GM13977 (cell line): Measurements from ENCODE around the gene CDH4.

Experiments used
- DNase-seq: peaks from one replicate; pipeline ENCODE4 v3.0.0; 2012; ENCODE audit warnings: low spot score
- in situ Hi-C: fragments of 300-500 bp; cut with MboI; formaldehyde crosslinking; loops from one replicate; pipeline ENCODE4 v1.12.0; 2022; ENCODE audit warnings: low sequenced_read_pairs, low pct_unique_long_range_greater_than_20kb, mixed read lengths, inconsistent platforms; ENCODE audit not compliant: unreplicated experiment
- TF ChIP-seq, protein P1 (sequence below): IDR thresholded peaks from 2 replicates; pipeline ENCODE4 v1.5.1; 2012; ENCODE audit warnings: mild to moderate bottlenecking, control low read depth; ENCODE audit not compliant: insufficient read depth; ENCODE audit errors: extremely low read depth, missing control alignments

The CDH4 gene

DNA sequence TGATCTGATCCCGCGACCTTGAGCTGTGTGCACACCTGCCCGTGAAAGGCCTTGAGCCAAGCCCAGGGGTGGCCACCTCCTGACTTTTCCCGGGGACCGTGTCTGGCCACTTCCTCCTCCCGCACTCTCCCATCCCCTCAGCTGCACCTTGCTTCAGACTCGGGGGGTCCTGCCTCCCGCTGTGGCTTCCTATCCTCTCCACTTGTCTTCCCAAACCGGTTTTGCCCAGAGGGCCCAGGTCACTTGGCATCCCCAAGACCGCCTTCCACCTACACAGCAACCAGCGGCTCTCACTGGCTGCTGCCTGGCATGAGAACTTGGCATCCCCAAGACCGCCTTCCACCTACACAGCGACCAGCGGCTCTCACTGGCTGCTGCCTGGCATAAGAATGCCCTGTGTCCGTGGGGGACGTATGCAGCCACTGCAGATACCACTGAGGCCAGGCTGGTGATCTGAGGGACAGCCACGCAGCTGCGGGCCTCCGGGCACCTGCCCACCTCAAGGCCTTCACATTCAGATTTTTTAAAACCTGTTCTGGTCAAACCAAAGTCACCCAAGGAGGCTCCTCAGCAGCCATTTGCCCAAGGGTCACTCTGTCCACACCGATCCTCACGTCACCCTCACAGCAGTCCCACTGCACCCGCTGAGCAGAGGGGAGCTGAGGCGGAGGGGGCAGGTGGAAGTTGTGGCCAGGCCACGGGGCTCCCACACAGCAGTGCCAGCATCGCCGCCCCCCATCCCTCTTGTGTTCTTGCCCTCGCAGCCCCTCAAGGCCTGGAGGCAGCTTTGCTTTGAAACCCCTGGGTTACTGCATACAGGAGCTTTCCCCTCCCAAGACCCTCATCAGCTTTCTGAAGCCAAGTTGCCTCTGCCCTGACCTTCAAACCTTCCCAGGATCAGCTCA lies 568.1 kb downstream of the CDH4 start:
- TF ChIP-seq, protein P1, sequence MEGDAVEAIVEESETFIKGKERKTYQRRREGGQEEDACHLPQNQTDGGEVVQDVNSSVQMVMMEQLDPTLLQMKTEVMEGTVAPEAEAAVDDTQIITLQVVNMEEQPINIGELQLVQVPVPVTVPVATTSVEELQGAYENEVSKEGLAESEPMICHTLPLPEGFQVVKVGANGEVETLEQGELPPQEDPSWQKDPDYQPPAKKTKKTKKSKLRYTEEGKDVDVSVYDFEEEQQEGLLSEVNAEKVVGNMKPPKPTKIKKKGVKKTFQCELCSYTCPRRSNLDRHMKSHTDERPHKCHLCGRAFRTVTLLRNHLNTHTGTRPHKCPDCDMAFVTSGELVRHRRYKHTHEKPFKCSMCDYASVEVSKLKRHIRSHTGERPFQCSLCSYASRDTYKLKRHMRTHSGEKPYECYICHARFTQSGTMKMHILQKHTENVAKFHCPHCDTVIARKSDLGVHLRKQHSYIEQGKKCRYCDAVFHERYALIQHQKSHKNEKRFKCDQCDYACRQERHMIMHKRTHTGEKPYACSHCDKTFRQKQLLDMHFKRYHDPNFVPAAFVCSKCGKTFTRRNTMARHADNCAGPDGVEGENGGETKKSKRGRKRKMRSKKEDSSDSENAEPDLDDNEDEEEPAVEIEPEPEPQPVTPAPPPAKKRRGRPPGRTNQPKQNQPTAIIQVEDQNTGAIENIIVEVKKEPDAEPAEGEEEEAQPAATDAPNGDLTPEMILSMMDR = no peak
- in situ Hi-C loops = no loop called here
- no peak for DNase-seq

GRCh38 chr20:61821735-61822134 lies 569.7 kb downstream of the CDH4 start:
- in situ Hi-C loops = no loop called here
- no peak for DNase-seq
- TF ChIP-seq, protein P1 = no peak

DNA sequence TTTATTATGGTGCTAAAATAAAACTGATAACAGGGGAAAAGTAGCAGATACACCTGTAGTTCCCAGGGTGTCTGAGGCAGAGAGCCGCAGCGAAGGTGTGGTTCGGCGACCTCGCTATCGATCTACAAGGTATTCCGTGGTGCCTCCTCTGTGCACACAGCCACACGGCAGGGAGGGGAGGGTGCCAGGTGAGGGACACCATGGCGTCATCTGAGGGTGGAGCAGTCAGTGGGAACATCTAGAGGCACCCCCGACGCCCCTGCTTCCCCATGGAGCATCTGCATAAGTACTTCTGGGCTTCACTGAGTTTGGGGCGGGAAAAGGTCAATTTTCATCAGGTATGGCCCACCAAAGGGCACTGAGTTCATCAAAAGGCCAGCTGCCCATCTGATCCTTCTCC lies 570.3 kb downstream of the CDH4 start:
- in situ Hi-C loops = no loop called here
- DNase-seq = no peak
- TF ChIP-seq, protein P1 = no peak

DNA sequence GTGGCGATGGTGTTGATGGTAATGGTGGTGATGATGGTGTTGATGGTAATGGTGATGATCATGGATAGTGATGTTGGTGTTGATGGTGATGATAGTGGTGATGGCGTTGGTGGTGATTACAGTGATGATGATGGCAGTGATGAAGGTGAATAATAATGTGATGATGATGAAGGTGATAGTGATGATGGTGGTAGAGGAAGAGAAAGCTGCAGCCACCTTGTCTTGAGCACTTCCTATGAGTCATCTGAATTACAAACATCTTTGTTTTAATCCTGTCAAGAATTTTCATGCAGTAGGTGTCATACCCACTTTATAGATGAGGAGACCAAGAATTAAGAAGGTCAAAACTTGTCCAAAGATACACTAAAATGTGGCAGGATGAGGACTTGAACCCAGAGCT lies 571.2 kb downstream of the CDH4 start:
- in situ Hi-C loops = no loop called here
- no peak for DNase-seq
- TF ChIP-seq, protein P1 = no peak

DNA sequence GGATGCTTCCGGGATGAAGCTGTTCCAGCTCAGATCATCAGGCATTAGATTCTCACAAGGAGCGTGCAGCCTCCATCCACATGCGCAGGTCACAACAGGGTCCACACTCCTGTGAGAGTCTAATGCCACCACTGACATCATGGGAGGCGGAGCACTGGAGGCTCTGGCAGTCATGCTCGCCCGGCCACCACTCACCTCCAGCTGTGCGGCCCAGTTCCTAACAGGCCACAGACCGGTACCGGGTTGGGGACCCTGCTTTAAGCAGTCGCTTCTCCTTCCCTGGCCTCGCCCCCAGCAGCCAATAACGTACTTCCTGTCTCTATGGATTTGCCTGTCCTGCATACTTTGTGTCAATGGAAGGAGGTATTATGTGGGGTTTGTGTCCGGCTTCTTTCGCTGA lies 576.8 kb downstream of the CDH4 start:
- TF ChIP-seq, protein P1 = no peak
- in situ Hi-C loops = loop anchor here (25.0 kb wide), 1 partner anchor 92 kb away; no protein-coding TSS in a partner anchor
- DNase-seq = no peak

- DNase-seq = no peak
- in situ Hi-C loops = loop anchor here (25.0 kb wide), 1 partner anchor 92 kb away; no protein-coding TSS in a partner anchor
- TF ChIP-seq, protein P1 = no peak
Observed at GRCh38 chr20:61829526-61829925, 577.5 kb downstream of the CDH4 start.
